ENCODE measurements around the gene SNAI1.

The SNAI1 gene

GRCh38 chr20:50014570-50015562, 32.1 kb downstream of the SNAI1 start:
- DNase-seq, result no peak

GRCh38 chr20:50015636-50015992, 32.8 kb downstream of the SNAI1 start:
- DNase-seq, result no peak

DNA sequence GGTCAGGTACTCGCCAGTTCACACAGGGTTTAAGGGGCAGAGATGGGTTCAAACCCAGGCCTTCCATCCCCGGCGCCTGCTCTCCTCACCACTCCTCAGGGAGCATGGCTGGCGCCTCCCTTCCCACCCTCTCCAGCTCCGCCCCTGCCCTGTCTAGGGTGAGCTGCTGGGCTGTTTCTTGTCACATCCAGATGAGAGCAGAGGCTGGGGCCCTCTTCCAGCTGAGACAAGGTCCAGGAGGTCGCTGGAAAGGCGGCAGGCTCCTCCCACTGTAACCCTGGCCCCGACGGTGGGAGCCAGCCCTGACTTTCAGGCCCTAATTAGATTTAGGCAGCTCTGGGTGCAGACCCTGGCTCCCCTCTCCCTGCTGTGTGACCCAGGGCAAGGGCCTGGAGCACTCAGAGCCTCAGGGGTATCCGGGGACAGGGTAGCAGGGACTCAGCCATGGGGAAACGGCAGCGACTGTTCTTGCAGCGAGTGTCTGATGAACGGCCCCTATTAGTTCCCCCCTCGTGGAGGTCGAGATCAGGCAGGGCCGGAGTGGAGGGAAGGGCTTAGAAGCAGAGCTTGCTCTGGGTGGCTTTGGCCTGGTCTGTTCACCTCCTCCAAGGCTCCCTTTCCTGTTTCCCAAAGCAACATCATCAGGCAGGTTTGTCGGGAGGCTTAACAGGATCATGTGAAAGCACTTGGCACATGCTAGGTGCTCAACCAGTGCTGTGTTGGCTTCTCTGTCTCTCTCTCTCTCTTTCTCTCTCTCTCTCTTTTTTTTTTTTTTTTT, 33.4 kb downstream of the SNAI1 start:
- DNase-seq, result no peak

GRCh38 chr20:50017160-50017559, 34.4 kb downstream of the SNAI1 start:
- DNase-seq, result no peak

- DNase-seq, result no peak
These were observed 34.9 kb downstream of the SNAI1 start for GRCh38 chr20:50017576-50018248.

DNA sequence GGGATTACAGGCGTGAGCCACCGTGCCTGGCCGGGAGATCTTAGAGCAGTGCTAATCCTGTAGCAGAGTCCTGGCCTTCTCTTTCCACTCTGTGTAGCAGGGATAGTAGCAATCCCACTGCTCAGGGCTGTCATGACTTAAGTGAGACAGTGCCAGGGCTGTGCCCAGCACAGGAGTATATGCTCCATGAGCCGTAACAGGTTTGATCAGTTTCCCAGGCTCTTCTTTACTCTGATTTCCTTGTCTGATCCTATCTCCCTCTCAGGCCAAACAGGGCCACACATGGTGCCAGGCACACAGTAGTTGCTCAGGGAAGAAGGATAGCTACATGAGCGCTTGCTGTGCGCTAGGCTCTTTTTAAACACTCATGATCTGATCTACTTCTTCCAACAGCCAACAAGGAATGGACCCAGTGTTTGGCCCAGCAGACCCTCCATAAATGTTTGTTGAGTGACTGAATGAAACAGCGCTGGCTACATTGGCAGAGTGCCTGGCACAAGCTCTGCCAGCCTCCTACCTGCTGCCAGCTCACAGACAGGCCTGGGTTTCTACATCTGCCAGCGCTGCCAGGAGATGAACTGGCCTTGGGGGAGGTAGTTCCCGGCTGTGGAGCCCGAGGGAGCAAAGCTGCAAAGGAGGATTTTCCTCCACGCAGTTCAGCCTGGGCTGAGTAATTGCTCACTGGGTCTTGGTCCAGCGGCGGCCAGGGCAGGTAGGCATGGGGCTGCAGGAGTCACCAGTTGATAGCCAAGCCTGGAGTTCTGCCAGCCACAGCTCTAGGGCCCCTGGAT, 36.9 kb downstream of the SNAI1 start:
- DNase-seq, result no peak

- DNase-seq, result no peak
These were observed 37.5 kb downstream of the SNAI1 start for GRCh38 chr20:50020288-50020687.

GRCh38 chr20:50022676-50023075, 39.9 kb downstream of the SNAI1 start:
- no peak for DNase-seq

DNA sequence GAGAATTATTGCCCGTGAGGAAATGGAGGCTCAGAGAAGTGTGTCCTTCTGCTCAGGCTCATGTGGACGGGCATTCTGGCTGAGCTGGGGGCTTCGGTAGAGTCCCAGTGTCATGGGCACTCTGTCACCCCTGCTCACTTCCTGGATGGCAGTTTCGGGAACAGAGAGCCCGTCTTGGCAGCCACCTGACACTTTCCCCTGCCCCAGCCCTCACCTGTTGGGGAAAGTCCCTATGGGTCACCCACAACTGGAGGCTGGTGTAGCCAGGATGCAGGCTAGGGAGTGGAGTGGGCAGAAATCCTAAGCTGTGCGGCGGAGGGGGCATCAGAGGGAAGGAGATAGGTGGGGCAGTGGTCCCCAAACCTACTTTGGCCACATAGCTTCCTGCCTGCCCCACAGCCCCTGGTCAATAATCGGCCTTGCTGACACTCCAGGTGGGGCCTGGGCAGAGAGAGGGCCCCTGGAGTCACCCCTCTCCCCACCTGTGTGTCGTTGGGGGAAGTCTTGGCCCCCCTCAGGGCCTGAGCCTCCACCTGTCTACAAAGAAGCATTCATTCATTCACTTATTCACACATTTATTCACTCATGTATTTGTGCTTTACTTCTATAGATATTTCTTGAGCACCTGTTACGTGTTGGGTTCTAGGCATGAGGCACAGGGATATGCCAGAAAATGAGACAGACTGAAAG, 40.5 kb downstream of the SNAI1 start:
- no peak for DNase-seq

DNA sequence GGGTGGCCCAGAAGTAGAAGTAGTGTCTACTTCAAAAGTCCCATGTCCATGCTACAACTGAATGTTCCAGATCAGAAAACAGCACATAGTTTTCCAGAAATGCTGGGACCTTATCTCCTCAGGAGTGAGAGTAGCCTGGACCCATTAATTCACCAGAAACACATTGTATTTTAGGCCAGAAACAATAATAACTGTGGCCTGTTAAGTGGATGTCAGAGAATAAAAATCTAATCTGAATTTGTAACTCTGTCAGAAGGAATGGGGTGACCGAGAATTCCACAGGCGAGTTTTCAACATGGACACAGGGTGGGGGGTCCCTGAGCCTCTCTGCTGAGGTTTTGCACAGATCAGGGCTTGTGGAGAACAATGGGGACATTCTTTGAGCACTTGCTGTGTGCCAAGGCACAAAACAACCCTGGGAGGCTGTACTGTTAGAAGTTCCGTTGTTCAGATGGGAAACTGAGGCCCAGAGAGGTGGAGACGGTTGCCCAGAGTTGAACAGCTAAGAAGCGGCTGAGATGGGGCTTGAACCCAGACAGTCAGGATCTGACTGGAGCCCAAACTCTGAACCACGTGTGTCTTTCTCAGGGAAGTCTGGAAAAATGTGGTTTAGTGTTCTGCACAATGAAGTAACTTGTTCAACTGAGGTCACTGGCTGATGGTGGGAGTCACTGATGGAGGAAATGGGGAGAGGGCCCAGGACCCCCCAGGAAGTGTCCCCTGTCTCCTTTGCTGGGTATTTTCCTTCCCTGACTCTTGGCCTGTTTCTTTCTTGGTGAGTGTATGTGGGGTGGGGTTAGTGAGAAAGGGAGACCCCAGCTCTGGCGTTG, 44.2 kb downstream of the SNAI1 start:
- no peak for DNase-seq

DNA sequence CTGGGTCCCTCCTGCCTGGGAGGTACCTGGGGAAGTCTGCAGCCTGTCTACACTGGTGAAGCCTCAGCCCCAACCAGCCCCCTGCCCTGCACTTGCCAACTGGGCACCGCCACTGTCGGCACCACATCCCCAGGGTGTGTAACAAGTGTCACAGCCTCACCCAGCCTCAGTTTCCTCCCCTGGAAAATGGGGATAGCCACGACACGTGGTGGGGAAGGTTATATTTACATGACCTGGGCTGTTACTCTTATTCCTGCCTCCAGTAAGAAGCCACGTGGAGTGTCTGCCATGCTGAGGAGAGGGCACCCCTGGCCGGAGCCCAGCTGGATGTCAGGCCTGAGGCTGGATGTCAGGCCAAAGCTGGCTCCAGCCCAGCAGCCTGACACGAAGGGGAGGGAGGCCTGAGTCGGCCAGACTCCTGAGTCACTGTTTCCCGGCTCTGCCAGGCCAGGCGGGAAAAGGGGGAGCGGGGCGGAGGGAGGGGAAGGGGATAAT, 44.9 kb downstream of the SNAI1 start:
- no peak for DNase-seq

GRCh38 chr20:50029083-50029696, 46.4 kb downstream of the SNAI1 start:
- no peak for DNase-seq

- no peak for DNase-seq
These were observed 47.1 kb downstream of the SNAI1 start for GRCh38 chr20:50029697-50030461.

- no peak for DNase-seq
These were observed 50.3 kb downstream of the SNAI1 start for GRCh38 chr20:50032955-50033666.

DNA sequence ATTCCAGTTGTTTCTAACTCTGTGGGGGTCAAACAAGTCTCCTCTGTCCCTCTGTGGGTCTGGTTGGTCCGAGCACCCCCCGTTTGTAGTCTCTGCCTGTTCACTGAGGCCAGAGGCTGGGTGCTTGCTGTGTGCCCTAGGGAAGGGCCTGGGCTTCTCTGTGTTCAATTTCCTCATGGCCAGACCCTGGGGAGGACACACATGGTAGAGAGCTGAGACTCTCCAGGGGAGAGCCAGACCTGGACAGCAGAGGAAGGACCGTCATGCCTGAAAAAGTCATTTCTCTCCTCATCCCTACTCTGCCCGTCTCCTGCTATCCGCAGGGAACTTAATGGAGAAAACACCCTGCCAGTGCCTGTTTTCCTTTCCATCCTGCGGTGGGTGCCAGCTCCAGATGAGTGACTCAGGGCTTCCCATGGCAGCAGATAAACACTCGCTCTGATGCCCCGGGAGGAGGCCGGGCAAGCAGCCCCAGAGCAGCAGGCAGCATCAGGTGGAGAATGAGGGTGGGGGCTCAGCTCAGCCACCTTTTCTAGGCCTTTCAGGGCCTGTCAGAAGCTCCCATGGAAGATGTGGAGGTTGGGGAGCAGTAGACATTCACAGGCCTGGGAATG, 51.9 kb downstream of the SNAI1 start:
- DNase-seq, result no peak

DNA sequence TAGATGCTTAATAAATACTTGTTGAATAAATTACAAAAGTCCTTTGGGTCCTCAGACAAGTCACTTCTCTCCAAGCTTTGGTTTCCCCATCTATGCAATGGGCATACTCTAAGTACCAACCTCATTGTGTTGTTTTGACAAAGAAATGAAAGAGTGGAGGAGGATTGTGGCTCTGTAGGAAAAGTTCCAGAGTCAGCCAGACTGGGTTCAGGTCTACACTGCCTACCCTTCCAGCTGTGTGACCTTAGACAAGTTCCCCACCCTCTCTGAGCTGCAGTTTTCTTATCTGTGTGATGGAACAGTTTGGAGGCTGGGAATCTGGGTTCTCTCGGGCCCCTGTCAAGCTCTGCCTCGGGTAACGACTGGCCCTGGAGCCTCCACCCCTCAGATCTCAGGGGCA, 53.9 kb downstream of the SNAI1 start:
- DNase-seq, result no peak

- peak; percentile 63 for DNase-seq
These were observed 54.3 kb downstream of the SNAI1 start for GRCh38 chr20:50037123-50037522.

DNA sequence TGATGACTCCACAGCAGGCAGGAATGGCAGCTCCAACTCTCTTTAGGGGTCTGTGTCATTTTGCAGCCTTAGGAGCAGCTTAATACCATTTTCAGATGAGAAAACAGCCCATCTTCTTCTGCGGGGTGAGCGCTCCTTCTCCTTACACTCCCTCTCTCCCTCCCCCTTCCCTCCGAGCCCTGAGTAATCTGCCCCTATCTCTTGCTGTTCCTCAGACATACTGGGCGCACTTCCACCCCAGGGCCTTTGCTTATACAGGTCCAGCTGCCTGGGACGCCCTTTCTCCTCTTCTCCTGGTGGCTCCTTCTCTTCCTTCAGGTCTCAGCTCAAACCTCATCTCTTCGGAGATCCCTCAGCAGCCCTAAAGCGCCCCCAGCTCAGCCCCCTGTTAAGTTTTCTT, 54.8 kb downstream of the SNAI1 start:
- no peak for DNase-seq

Measured in NCI-H510A treated with DMSO at 0.1 percent for 48 hours (cell line).